Measurements from ENCODE around the gene ESR2.

The ESR2 gene

DNA sequence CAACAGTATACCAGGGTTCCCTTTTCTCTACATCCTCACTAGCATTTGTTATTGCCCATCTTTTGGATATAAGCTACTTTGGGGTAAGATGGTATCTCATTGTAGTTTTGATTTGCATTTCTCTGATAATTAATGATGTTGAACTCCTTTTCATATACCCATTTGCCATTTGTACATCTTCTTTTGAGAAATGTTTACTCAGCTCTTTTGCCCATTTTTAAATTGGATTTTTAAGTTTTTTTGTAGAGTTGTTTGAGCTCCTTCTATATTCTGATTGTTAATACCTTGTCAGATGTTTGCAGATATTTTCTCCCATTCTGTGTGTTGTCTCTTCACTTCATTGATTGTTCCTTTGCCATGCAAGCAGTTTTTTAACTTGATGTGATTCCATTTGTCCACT, 22.2 kb downstream of the ESR2 start:
- TF ChIP-seq, protein P1, sequence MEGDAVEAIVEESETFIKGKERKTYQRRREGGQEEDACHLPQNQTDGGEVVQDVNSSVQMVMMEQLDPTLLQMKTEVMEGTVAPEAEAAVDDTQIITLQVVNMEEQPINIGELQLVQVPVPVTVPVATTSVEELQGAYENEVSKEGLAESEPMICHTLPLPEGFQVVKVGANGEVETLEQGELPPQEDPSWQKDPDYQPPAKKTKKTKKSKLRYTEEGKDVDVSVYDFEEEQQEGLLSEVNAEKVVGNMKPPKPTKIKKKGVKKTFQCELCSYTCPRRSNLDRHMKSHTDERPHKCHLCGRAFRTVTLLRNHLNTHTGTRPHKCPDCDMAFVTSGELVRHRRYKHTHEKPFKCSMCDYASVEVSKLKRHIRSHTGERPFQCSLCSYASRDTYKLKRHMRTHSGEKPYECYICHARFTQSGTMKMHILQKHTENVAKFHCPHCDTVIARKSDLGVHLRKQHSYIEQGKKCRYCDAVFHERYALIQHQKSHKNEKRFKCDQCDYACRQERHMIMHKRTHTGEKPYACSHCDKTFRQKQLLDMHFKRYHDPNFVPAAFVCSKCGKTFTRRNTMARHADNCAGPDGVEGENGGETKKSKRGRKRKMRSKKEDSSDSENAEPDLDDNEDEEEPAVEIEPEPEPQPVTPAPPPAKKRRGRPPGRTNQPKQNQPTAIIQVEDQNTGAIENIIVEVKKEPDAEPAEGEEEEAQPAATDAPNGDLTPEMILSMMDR (IDR thresholded peaks at IDR 0.05; ENCODE audit: extremely low read depth, insufficient read depth, missing control alignments), result no peak
- in situ Hi-C loops (cut with MboI; ENCODE audit: low pct_unique_long_range_greater_than_20kb, low sequenced_read_pairs, unreplicated experiment), result no loop called here
- DNase-seq (ENCODE audit: low spot score), result no peak

DNA sequence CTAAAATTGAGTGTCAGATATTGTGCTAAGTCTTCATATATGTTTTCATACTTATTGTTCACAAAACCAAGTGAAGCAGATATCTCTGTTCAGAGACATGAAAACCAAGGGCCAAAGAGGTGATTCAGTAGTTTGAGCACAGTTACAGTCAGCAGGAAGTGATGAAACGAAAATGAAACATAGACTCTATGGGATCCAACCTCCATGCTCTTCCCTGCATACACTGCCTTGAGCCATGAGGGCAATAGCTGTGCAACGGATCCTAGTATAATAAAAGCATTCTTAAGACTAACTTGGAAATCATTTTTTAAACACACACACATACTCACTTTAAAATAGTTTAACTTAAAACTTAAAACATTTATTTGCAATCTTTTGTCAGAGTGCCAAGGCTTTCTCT, 27.9 kb downstream of the ESR2 start:
- DNase-seq (ENCODE audit: low spot score), result no peak
- in situ Hi-C loops (cut with MboI; ENCODE audit: low pct_unique_long_range_greater_than_20kb, low sequenced_read_pairs, unreplicated experiment), result no loop called here
- TF ChIP-seq, protein P1 (IDR thresholded peaks at IDR 0.05; ENCODE audit: extremely low read depth, insufficient read depth, missing control alignments), result no peak

DNA sequence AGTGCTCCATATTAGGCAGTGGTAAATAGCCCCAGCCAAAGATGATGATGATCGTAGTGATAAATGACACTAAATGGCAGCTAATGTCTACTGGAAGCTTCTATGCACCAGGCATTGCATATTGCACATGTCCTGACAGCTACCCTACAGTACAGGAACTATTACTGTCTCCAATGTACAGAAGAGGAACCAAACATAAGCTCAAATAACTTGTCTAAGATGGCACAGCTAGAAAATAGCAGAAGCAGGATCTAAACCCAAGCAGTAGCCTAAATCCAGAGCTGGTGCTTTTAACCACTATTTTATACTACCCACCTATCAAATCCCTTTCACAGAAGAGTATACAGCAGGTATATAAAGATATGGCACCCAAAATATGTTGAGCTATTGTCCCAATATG, 28.9 kb downstream of the ESR2 start:
- in situ Hi-C loops (cut with MboI; ENCODE audit: low pct_unique_long_range_greater_than_20kb, low sequenced_read_pairs, unreplicated experiment), result no loop called here
- DNase-seq (ENCODE audit: low spot score), result no peak
- TF ChIP-seq, protein P1 (IDR thresholded peaks at IDR 0.05; ENCODE audit: extremely low read depth, insufficient read depth, missing control alignments), result no peak

DNA sequence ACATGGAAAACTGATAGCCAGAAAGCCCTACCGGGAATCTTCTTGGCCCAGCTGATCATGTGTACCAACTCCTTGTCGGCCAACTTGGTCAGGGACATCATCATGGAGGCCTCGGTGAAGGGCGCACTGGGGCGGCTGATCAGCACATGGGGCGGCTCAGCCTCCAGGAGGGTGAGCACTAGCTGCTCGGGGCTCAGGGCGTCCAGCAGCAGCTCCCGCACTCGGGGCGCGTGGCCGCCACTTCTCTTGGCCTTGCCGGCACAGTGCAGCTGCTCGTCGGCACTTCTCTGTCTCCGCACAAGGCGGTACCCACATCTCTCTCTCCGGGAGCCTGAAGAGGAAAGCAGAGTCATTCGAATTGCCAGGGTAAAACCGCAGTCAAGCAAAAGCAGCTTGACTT, 33.8 kb downstream of the ESR2 start:
- in situ Hi-C loops (cut with MboI; ENCODE audit: low pct_unique_long_range_greater_than_20kb, low sequenced_read_pairs, unreplicated experiment), result no loop called here
- no peak for DNase-seq (ENCODE audit: low spot score)
- TF ChIP-seq, protein P1 (IDR thresholded peaks at IDR 0.05; ENCODE audit: extremely low read depth, insufficient read depth, missing control alignments), result no peak

DNA sequence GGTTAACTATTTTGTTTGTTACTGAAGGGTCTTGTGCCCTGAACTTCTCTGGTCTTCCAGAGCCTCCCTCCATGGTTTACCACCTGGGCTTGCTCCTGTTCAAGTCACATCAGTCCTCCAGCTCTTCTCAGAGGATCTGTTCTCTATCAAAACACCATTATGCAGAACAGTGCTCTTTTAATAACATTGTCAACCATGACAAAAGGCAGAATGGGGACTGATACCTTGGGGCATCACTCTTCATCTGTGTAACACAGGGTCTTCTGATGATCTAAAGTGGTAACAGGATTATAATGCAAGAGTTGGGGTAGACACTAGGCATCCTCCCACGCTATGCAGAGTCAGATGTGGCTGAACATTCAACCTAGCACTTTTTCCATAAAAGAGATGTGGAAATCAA, 38.4 kb downstream of the ESR2 start:
- TF ChIP-seq, protein P1 (IDR thresholded peaks at IDR 0.05; ENCODE audit: extremely low read depth, insufficient read depth, missing control alignments), result no peak
- in situ Hi-C loops (cut with MboI; ENCODE audit: low pct_unique_long_range_greater_than_20kb, low sequenced_read_pairs, unreplicated experiment), result no loop called here
- no peak for DNase-seq (ENCODE audit: low spot score)

DNA sequence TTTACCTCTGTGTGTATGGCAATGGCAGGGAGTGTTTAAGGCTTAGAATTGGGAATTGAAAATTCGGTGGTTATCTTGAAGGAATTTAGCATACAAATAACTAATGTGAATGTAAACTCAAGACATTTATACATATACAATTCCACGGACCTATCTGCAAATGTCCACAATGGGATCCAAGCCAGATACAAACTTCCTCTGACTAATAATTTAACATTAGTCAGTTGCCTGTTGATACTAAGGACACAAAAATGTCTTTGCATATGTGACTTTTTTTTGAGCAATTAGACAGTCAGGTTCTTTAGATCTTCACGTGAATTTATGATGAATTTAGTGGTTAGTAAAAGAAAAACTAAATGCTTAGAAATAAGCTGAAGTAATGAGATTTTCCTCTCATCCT, 40.5 kb downstream of the ESR2 start:
- TF ChIP-seq, protein P1 (IDR thresholded peaks at IDR 0.05; ENCODE audit: extremely low read depth, insufficient read depth, missing control alignments), result no peak
- in situ Hi-C loops (cut with MboI; ENCODE audit: low pct_unique_long_range_greater_than_20kb, low sequenced_read_pairs, unreplicated experiment), result no loop called here
- DNase-seq (ENCODE audit: low spot score), result no peak

DNA sequence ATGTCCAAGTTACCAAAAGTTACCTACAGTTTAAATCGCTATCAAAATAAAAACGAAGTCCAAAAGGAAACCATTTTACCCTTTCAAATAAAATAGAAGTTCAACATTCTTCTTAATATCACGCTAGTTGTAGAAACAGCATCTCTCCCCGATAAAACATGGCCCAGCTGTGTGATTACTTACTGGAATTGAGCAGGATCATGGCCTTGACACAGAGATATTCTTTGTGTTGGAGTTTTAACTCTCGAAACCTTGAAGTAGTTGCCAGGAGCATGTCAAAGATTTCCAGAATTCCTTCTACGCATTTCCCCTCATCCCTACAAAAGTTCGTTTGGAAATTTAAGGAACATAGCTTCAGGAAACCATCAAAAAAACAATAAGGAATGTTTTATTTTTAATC, 44.8 kb downstream of the ESR2 start:
- TF ChIP-seq, protein P1 (IDR thresholded peaks at IDR 0.05; ENCODE audit: extremely low read depth, insufficient read depth, missing control alignments), result no peak
- DNase-seq (ENCODE audit: low spot score), result no peak
- in situ Hi-C loops (cut with MboI; ENCODE audit: low pct_unique_long_range_greater_than_20kb, low sequenced_read_pairs, unreplicated experiment), result no loop called here
